ENCODE data around the gene TSPAN4.
A peak's percentile ranks its signal among the peaks of the same experiment; 100 is the strongest.

- TF ChIP-seq CTCF (IDR thresholded peaks at IDR 0.05) (no peak), POLR2AphosphoS5 (IDR thresholded peaks at IDR 0.05) (peak in 1 of 3 donors; percentile 31)
Observed at GRCh38 chr11:825366-826226, 17.1 kb upstream of the TSPAN4 start.

All from stomach (tissue), 4 donors.